ENCODE results near the gene LGALS16. TPM values are rescaled to one million over a fixed set of nuclear protein-coding genes. Genes with fewer than 3 reads are reported as not detected.
"Not testable (repeated sequence)": the region's sequence is repeated elsewhere in the genome, so short reads cannot be mapped to it uniquely, and the experiment has no call there.

The LGALS16 gene
- total and polyA plus RNA-seq, 5 donors from 2014 or later, result not detected

DNA sequence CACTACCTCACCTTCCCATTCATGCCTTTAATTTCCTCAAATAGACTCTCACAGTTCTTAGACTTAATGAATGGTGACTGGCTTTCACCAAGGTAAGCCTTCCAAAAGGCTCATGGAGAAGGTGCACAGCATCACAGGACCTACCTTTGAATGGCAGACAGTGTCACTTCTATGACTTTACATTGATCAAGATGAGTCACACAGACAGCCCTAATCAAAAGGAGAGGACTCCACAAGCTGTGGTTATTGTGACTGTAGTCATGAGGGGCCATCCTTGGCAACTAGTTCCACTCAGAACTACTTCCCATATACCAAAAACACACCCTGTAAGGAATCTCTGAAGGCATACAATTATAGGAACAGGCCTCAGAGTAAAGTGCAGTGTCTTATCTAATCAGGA lies 5.9 kb downstream of the LGALS16 start:
- H3K36me3 Mint-ChIP-seq, result no peaks in the 10 kb centered on the region
- no peak overlapping the region for H3K27ac Mint-ChIP-seq
- no peaks in the 10 kb centered on the region for H3K4me1 Mint-ChIP-seq
- peaks cover 28% of the 10 kb centered on the region for H3K27me3 Mint-ChIP-seq
- peaks cover 12% of the 10 kb centered on the region for H3K27me3 ChIP-seq (ENCODE audit: control insufficient read depth, insufficient read depth, low read length)
- H3K4me3 ChIP-seq (ENCODE audit: low read depth, low read length), result no peak overlapping the region
- H3K4me1 ChIP-seq (ENCODE audit: control insufficient read depth, insufficient read depth, low read length, poor library complexity, severe bottlenecking), result no peaks in the 10 kb centered on the region
- no peak for ATAC-seq (ENCODE audit: low read depth in 2 of 2)
- H3K4me3 Mint-ChIP-seq, result no peak overlapping the region
- no peak overlapping the region for H3K27ac ChIP-seq (ENCODE audit: insufficient read depth, low read length, poor library complexity, severe bottlenecking)
- H3K9me3 ChIP-seq (ENCODE audit: control insufficient read depth in 2 of 2, low read length in 2 of 2), result peaks cover 0 to 5% of the 10 kb centered on the region in 2 experiments
- H3K36me3 ChIP-seq (ENCODE audit: control insufficient read depth, insufficient read depth, low read length), result no peaks in the 10 kb centered on the region
- peaks cover 0 to 12% (median 2%) of the 10 kb centered on the region in 7 donors for H3K9me3 Mint-ChIP-seq
- DNase-seq, result no peak

- not testable (repeated sequence) for H3K4me1 Mint-ChIP-seq; H3K9me3 ChIP-seq (ENCODE audit: control insufficient read depth in 2 of 2, low read length in 2 of 2); H3K36me3 Mint-ChIP-seq; H3K4me3 Mint-ChIP-seq; H3K4me3 ChIP-seq (ENCODE audit: low read depth, low read length); H3K27ac Mint-ChIP-seq; H3K36me3 ChIP-seq (ENCODE audit: control insufficient read depth, insufficient read depth, low read length); H3K4me1 ChIP-seq (ENCODE audit: control insufficient read depth, insufficient read depth, low read length, poor library complexity, severe bottlenecking); ATAC-seq (ENCODE audit: low read depth in 2 of 2); H3K27ac ChIP-seq (ENCODE audit: insufficient read depth, low read length, poor library complexity, severe bottlenecking); DNase-seq
- H3K27me3 ChIP-seq (ENCODE audit: control insufficient read depth, insufficient read depth, low read length), result peaks cover 11% of the 10 kb centered on the region
- Mint-ChIP-seq H3K9me3 (peaks cover 0 to 12% (median 2%) of the 10 kb centered on the region in 7 donors), H3K27me3 (peaks cover 22% of the 10 kb centered on the region)
These were observed 14.1 kb downstream of the LGALS16 start for GRCh38 chr19:39669860-39670259.

- H3K27me3 ChIP-seq (ENCODE audit: control insufficient read depth, insufficient read depth, low read length), result peaks cover 9% of the 10 kb centered on the region
- H3K9me3 ChIP-seq (ENCODE audit: control insufficient read depth in 2 of 2, low read length in 2 of 2), result peaks cover 0 to under 1% of the 10 kb centered on the region in 2 experiments
- no peaks in the 10 kb centered on the region for H3K4me1 ChIP-seq (ENCODE audit: control insufficient read depth, insufficient read depth, low read length, poor library complexity, severe bottlenecking)
- H3K27ac ChIP-seq (ENCODE audit: insufficient read depth, low read length, poor library complexity, severe bottlenecking), result no peak overlapping the region
- Mint-ChIP-seq H3K36me3 (no peaks in the 10 kb centered on the region), H3K27me3 (peaks cover 21% of the 10 kb centered on the region), H3K9me3 (peaks cover 0 to 6% (median under 1%) of the 10 kb centered on the region in 7 donors), H3K27ac (no peak overlapping the region), H3K4me3 (no peak overlapping the region), H3K4me1 (peaks cover 3 to 10% (median 7%) of the 10 kb centered on the region in 4 donors)
- ATAC-seq (ENCODE audit: low read depth in 2 of 2) (no peak), DNase-seq (no peak)
- H3K36me3 ChIP-seq (ENCODE audit: control insufficient read depth, insufficient read depth, low read length), result no peaks in the 10 kb centered on the region
- no peak overlapping the region for H3K4me3 ChIP-seq (ENCODE audit: low read depth, low read length)
These were observed 15.3 kb downstream of the LGALS16 start for GRCh38 chr19:39670998-39671397.

- Mint-ChIP-seq H3K9me3 (peaks cover 0 to 2% (median 0%) of the 10 kb centered on the region in 7 donors), H3K27me3 (peaks cover 13% of the 10 kb centered on the region), H3K36me3 (no peaks in the 10 kb centered on the region), H3K4me3 (no peak overlapping the region), H3K27ac (peak overlapping the region in 2 of 3 donors; percentile 10 to 45), H3K4me1 (peaks cover 6 to 11% (median 9%) of the 10 kb centered on the region in 4 donors)
- Histone ChIP-seq H3K36me3 (ENCODE audit: control insufficient read depth, insufficient read depth, low read length) (no peaks in the 10 kb centered on the region), H3K27me3 (ENCODE audit: control insufficient read depth, insufficient read depth, low read length) (peaks cover 7% of the 10 kb centered on the region), H3K4me3 (ENCODE audit: low read depth, low read length) (no peak overlapping the region), H3K4me1 (ENCODE audit: control insufficient read depth, insufficient read depth, low read length, poor library complexity, severe bottlenecking) (no peaks in the 10 kb centered on the region), H3K27ac (ENCODE audit: insufficient read depth, low read length, poor library complexity, severe bottlenecking) (no peak overlapping the region), H3K9me3 (ENCODE audit: control insufficient read depth in 2 of 2, low read length in 2 of 2) (no peaks in the 10 kb centered on the region)
- ATAC-seq (ENCODE audit: low read depth in 2 of 2) (peak; percentile 53 to 73), DNase-seq (peak; percentile 33 to 79 (median 46))
These were observed 16.1 kb downstream of the LGALS16 start for GRCh38 chr19:39671739-39672363.

- Mint-ChIP-seq H3K27me3 (peaks cover 11% of the 10 kb centered on the region), H3K9me3 (peaks cover 0 to 2% (median 0%) of the 10 kb centered on the region in 7 donors), H3K4me1 (peaks cover 8 to 12% (median 11%) of the 10 kb centered on the region in 4 donors), H3K36me3 (no peaks in the 10 kb centered on the region), H3K4me3 (no peak overlapping the region), H3K27ac (peak overlapping the region in 1 of 3 donors; percentile 45)
- Histone ChIP-seq H3K4me1 (ENCODE audit: control insufficient read depth, insufficient read depth, low read length, poor library complexity, severe bottlenecking) (no peaks in the 10 kb centered on the region), H3K27ac (ENCODE audit: insufficient read depth, low read length, poor library complexity, severe bottlenecking) (no peak overlapping the region), H3K36me3 (ENCODE audit: control insufficient read depth, insufficient read depth, low read length) (no peaks in the 10 kb centered on the region), H3K9me3 (ENCODE audit: control insufficient read depth in 2 of 2, low read length in 2 of 2) (no peaks in the 10 kb centered on the region), H3K27me3 (ENCODE audit: control insufficient read depth, insufficient read depth, low read length) (peaks cover 7% of the 10 kb centered on the region), H3K4me3 (ENCODE audit: low read depth, low read length) (no peak overlapping the region)
- no peak for DNase-seq
- ATAC-seq (ENCODE audit: low read depth in 2 of 2), result no peak
These were observed 16.8 kb downstream of the LGALS16 start for GRCh38 chr19:39672473-39672872.

GRCh38 chr19:39673862-39674261 lies 18.1 kb downstream of the LGALS16 start:
- H3K9me3 ChIP-seq (ENCODE audit: control insufficient read depth in 2 of 2, low read length in 2 of 2); H3K36me3 Mint-ChIP-seq; H3K27me3 ChIP-seq (ENCODE audit: control insufficient read depth, insufficient read depth, low read length); H3K4me3 ChIP-seq (ENCODE audit: low read depth, low read length); H3K27ac ChIP-seq (ENCODE audit: insufficient read depth, low read length, poor library complexity, severe bottlenecking); H3K4me3 Mint-ChIP-seq; ATAC-seq (ENCODE audit: low read depth in 2 of 2); H3K36me3 ChIP-seq (ENCODE audit: control insufficient read depth, insufficient read depth, low read length); H3K27ac Mint-ChIP-seq; H3K9me3 Mint-ChIP-seq: not testable (repeated sequence)
- Mint-ChIP-seq H3K4me1 (peaks cover 13 to 22% (median 22%) of the 10 kb centered on the region in 4 donors), H3K27me3 (peaks cover 11% of the 10 kb centered on the region)
- peak in 1 of 3 donors; percentile 54 for DNase-seq
- H3K4me1 ChIP-seq (ENCODE audit: control insufficient read depth, insufficient read depth, low read length, poor library complexity, severe bottlenecking), result peaks cover 10% of the 10 kb centered on the region

DNA sequence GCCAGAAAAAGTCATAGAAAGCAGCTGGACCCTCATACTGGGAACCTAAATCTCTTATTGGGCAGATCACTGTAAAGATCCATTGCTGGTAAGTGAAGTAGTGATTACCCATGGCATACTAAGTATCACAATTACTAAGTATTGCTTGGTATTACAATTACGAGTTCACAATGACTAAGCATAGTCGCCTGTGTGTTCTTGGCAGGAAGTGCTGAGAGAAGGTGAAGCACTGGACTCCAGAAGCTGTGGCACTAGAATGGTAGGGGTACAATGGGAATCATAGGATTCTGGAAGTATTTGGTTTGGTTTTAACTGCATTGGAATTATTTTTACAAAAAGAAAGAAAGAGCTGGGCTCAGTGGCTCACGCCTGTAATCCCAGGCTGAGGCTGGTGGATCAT lies 20.3 kb downstream of the LGALS16 start:
- Histone ChIP-seq H3K27ac (ENCODE audit: insufficient read depth, low read length, poor library complexity, severe bottlenecking) (no peak overlapping the region), H3K4me1 (ENCODE audit: control insufficient read depth, insufficient read depth, low read length, poor library complexity, severe bottlenecking) (peaks cover 27% of the 10 kb centered on the region), H3K27me3 (ENCODE audit: control insufficient read depth, insufficient read depth, low read length) (peaks cover 2% of the 10 kb centered on the region), H3K4me3 (ENCODE audit: low read depth, low read length) (no peak overlapping the region), H3K9me3 (ENCODE audit: control insufficient read depth in 2 of 2, low read length in 2 of 2) (no peaks in the 10 kb centered on the region), H3K36me3 (ENCODE audit: control insufficient read depth, insufficient read depth, low read length) (no peaks in the 10 kb centered on the region)
- DNase-seq (peak in 1 of 3 donors; percentile 75), ATAC-seq (ENCODE audit: low read depth in 2 of 2) (no peak)
- H3K27me3 Mint-ChIP-seq, result peaks cover 5% of the 10 kb centered on the region
- H3K36me3 Mint-ChIP-seq, result no peaks in the 10 kb centered on the region
- no peaks in the 10 kb centered on the region for H3K9me3 Mint-ChIP-seq
- peak overlapping the region in 2 of 4 donors; percentile 10 to 34 for H3K4me3 Mint-ChIP-seq
- peaks cover 20 to 41% (median 33%) of the 10 kb centered on the region in 4 donors for H3K4me1 Mint-ChIP-seq
- peak overlapping the region in 1 of 3 donors; percentile 72 for H3K27ac Mint-ChIP-seq
